Mesothelial cell of epicardium (in vitro differentiated cells): ENCODE data around the gene PDE2A. TPM values are rescaled to one million over a fixed set of nuclear protein-coding genes. Genes with fewer than 3 reads are reported as not detected.

Source experiments
- DNase-seq, 2 experiments: peaks; one replicate each; pipeline ENCODE4 v3.0.0; 2021; ENCODE audit warnings: low spot score in 2 of 2; ENCODE audit not compliant: unreplicated experiment in 2 of 2
- H3K27ac Mint-ChIP-seq: 2 replicates; pipeline ENCODE4 v1.8.0; 2021; ENCODE audit warnings: mixed read lengths
- H3K27me3 Mint-ChIP-seq: 2 replicates; pipeline ENCODE4 v1.8.0; 2021; ENCODE audit warnings: low read depth, mixed read lengths
- H3K36me3 Mint-ChIP-seq: 2 replicates; pipeline ENCODE4 v1.8.0; 2021; ENCODE audit warnings: mixed read lengths
- H3K4me1 Mint-ChIP-seq: 2 replicates; pipeline ENCODE4 v1.8.0; 2021; ENCODE audit warnings: mixed read lengths
- H3K4me3 Mint-ChIP-seq: 2 replicates; pipeline ENCODE4 v1.8.0; 2021; ENCODE audit warnings: mild to moderate bottlenecking, moderate library complexity, mixed read lengths
- H3K9me3 Mint-ChIP-seq: 2 replicates; pipeline ENCODE4 v1.8.0; 2021; ENCODE audit warnings: mixed read lengths
- total RNA-seq: library from RNA; stranded (reverse); gene quantifications from 3 replicates; pipeline ENCODE4 v1.2.1, GENCODE V29; 2021
- TF ChIP-seq, protein P1 (sequence below): fragments of 200-600 bp; sonication (generic); IDR thresholded peaks from one replicate; pipeline ENCODE4 v1.5.0; 2021; ENCODE audit warnings: antibody characterized with exemption; ENCODE audit not compliant: unreplicated experiment

Gene PDE2A
- total RNA-seq, 1 donor from 2014 or later, result 1.1 TPM

DNA sequence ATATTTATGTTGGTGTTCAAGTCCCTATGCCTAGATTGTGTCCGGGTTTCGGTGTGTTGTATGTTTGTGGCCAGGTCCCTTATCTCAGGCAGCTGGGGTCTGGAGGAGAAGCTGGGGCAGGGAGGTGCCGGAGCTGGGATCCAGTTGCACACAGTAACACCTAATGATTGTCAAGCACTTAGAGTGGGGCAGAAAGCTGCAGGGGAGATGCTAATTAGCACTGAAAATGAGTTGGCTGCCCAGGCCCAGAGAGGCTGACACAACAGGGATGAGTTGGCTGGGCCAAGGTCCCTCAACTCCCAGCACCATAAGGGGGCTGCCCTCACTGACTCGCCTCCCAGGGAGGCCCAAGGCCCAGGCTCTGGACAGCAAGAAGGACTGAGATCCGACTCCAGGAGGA is 12.2 kb downstream of the PDE2A start:
- Mint-ChIP-seq H3K27me3 (peaks cover 42% of the 10 kb centered on the region), H3K4me1 (peaks cover 1% of the 10 kb centered on the region), H3K27ac (no peak overlapping the region), H3K36me3 (no peaks in the 10 kb centered on the region), H3K4me3 (no peak overlapping the region), H3K9me3 (no peaks in the 10 kb centered on the region)
- no peak for DNase-seq
- TF ChIP-seq, protein P1, sequence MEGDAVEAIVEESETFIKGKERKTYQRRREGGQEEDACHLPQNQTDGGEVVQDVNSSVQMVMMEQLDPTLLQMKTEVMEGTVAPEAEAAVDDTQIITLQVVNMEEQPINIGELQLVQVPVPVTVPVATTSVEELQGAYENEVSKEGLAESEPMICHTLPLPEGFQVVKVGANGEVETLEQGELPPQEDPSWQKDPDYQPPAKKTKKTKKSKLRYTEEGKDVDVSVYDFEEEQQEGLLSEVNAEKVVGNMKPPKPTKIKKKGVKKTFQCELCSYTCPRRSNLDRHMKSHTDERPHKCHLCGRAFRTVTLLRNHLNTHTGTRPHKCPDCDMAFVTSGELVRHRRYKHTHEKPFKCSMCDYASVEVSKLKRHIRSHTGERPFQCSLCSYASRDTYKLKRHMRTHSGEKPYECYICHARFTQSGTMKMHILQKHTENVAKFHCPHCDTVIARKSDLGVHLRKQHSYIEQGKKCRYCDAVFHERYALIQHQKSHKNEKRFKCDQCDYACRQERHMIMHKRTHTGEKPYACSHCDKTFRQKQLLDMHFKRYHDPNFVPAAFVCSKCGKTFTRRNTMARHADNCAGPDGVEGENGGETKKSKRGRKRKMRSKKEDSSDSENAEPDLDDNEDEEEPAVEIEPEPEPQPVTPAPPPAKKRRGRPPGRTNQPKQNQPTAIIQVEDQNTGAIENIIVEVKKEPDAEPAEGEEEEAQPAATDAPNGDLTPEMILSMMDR, result no peak

DNA sequence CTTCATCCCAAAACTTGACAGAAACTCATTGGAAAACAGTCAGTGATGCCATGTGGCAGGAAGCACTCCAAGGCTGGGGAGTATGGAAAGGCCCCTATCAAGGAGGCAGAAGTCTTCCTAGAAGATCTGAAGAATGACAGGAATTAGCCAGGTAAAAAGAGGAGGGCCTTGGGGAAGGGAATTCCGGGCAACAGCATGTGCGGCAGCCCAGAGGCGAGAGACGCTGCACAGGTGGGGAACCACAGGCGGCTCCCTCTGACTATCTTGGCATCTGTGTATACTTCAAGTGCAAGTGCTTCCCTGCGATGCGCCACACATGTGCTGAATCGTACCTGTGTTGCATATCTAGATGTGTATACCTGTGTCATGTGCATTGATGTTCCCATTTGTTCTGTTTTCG is 12.7 kb downstream of the PDE2A start:
- H3K27ac Mint-ChIP-seq, result no peak overlapping the region
- TF ChIP-seq, protein P1, result no peak

DNA sequence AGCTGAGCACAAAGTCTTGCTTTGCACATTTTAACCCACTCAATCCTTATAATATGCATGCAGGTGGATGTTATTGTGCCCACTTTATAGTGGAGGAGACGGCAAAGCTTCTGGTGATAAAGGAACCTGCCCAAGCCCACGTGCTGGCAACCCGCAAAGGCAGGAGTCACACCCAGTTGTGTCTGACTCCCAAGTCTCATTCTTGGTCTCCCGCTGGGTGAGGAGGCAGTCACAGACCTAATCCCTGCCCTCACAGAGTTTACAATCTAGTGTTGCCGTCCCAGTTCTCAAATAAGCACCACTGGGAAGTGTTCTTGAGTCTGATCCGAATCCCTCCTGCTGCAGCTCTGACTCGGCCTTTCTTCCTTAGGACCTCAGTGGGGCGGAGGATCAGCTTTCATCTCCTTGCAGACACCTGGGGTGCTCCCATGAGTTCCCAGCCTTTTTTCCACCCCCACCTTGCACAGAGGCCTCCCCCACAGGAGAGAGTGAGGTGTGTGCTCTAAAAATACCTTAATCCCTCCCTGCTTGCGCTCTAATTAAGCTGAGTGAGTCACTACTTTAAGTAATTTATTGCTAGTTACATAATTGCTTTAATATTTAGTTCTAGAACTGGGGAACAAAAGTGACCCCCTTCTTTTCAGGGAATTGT is 15.1 kb downstream of the PDE2A start:
- H3K4me1 Mint-ChIP-seq, result peaks cover 11% of the 10 kb centered on the region
- H3K27ac Mint-ChIP-seq, result no peak overlapping the region
- no peaks in the 10 kb centered on the region for H3K36me3 Mint-ChIP-seq
- TF ChIP-seq, protein P1, result no peak
- DNase-seq, result no peak
- no peak overlapping the region for H3K4me3 Mint-ChIP-seq
- H3K9me3 Mint-ChIP-seq, result no peaks in the 10 kb centered on the region
- H3K27me3 Mint-ChIP-seq, result peaks cover 38% of the 10 kb centered on the region

More for the DNA sequence above, 12.7 kb downstream of the PDE2A start:
- DNase-seq, result no peak
- H3K9me3 Mint-ChIP-seq, result no peaks in the 10 kb centered on the region
- peaks cover 42% of the 10 kb centered on the region for H3K27me3 Mint-ChIP-seq
- H3K4me3 Mint-ChIP-seq, result no peak overlapping the region
- H3K4me1 Mint-ChIP-seq, result peaks cover 6% of the 10 kb centered on the region
- no peaks in the 10 kb centered on the region for H3K36me3 Mint-ChIP-seq

DNA sequence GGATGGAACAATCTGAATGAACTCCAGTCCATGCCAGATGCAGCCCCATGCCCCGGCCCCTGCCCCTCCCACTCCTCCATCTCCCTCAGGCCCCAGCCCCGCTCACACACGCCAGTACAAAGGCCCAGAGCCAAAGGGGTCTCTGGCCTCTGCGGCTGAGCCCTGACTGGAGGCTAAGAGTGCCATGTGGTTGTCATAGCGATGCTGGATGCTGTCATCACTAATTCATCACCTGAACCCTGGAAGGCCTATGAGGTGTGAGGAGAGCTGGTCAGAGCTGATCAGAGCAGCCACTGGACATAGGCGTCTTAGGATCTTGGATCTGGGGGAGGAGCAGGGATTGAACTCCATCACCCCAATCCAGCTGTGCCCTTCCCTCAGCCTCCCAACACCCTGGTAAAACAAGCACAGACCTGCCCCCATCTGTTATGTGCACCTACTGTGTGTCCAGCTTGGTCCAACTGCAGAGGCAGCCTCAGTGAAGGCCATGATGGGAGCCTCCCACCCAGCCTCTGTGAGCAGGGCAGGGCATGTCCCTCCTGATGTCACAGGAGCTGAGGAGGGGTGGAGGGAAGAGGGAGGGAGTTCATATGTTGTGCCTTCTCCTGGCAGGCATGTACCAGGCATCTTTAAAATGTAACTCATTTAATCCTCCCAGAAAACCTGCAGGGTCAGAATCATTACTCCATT is 16.7 kb downstream of the PDE2A start:
- Mint-ChIP-seq H3K9me3 (no peaks in the 10 kb centered on the region), H3K27me3 (peaks cover 29% of the 10 kb centered on the region), H3K27ac (no peak overlapping the region), H3K4me1 (peaks cover 15% of the 10 kb centered on the region), H3K36me3 (no peaks in the 10 kb centered on the region), H3K4me3 (no peak overlapping the region)
- no peak for DNase-seq
- TF ChIP-seq, protein P1, result no peak

DNA sequence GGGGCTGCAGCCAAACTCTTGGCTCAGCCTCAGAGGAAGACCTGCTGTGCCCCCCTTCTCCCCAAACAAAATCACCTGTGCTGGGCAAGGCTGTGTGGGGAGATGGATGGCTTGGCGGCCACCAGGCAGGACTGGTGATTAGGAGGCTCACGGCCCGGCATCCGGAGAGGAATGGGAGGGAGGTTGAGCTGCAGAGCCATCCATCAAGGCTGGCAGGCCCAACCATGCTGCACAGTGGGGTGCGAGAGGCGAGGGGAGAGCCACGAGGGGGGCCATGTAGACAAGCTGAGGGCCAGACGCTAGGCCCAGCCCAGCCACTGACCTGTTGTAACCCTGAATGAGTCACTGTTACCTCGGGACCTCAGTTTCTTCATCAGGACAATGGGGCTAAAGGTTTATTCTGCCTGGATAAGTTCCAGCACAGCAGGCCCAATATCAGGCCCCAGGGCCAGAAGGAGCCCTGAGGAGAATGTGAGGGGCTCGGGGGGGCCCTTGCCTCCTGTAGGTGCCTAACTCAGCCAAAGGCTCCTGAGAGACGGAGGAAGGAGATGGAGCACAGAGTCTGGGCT is 18.2 kb downstream of the PDE2A start:
- Mint-ChIP-seq H3K27ac (no peak overlapping the region), H3K27me3 (peaks cover 22% of the 10 kb centered on the region), H3K4me1 (peaks cover 15% of the 10 kb centered on the region), H3K9me3 (no peaks in the 10 kb centered on the region), H3K4me3 (no peak overlapping the region), H3K36me3 (no peaks in the 10 kb centered on the region)
- no peak for DNase-seq
- TF ChIP-seq, protein P1, result no peak
